IMR-90 (cell line): ENCODE measurements around the gene TPX2. TPM values are rescaled to one million over a fixed set of nuclear protein-coding genes. Genes with fewer than 3 reads are reported as not detected.
A peak's percentile ranks its signal among the peaks of the same experiment; 100 is the strongest.

Experiments used
- ATAC-seq: fragments of 200-7000 bp; cut with Tn5 transposase; 2 replicates; pipeline ENCODE4 v1.9.1; 2020; ENCODE audit warnings: low read depth, mild to moderate bottlenecking, moderate library complexity
- BruUV-seq: library from RNA; stranded (reverse); fragments of 400-500 nt; replicated peaks from 2 replicates; lab custom pipeline; 2021; lab: Mats Ljungman, UMichigan
- CTCF ChIA-PET: fragments of 300-600 bp; formaldehyde crosslinking; extraction: SDS; loops from one replicate; lab custom pipeline; 2021; ENCODE audit warnings: antibody characterized with exemption; lab: Yijun Ruan, JAX
- POLR2A ChIA-PET: fragments of 300-600 bp; sonication (Branson Sonifier 250); formaldehyde crosslinking; loops from one replicate; lab custom pipeline; 2022; ENCODE audit warnings: antibody characterized with exemption; ENCODE audit not compliant: unreplicated experiment; lab: Charles Lee
- DNase-seq: peaks from one replicate; pipeline ENCODE4 v3.0.0; 2013
- H2AFZ ChIP-seq: replicated peaks from 2 replicates; pipeline ENCODE3; 2013; ENCODE audit warnings: low read length, mild to moderate bottlenecking; ENCODE audit not compliant: poor library complexity
- H2AK5ac ChIP-seq: 2 replicates; pipeline ENCODE4 v1.6.1; 2013; ENCODE audit warnings: low read depth, low read length, inconsistent platforms
- H2AK9ac ChIP-seq: replicated peaks from 2 replicates; pipeline ENCODE3; 2013; ENCODE audit warnings: mild to moderate bottlenecking, low read depth, low read length, moderate library complexity; ENCODE audit not compliant: poor library complexity
- H2BK120ac ChIP-seq: 2 replicates; pipeline ENCODE4 v1.6.1; 2013; ENCODE audit warnings: low read depth, low read length, inconsistent platforms
- H2BK15ac ChIP-seq: 3 replicates; pipeline ENCODE4 v1.6.1; 2013; ENCODE audit warnings: low read depth, low read length, inconsistent platforms
- H2BK20ac ChIP-seq: 2 replicates; pipeline ENCODE4 v1.6.1; 2013; ENCODE audit warnings: low read depth, mild to moderate bottlenecking, inconsistent platforms, low read length, moderate library complexity
- H2BK5ac ChIP-seq: 2 replicates; pipeline ENCODE4 v1.6.1; 2013; ENCODE audit warnings: mild to moderate bottlenecking, low read depth, low read length, inconsistent platforms; ENCODE audit not compliant: poor library complexity, severe bottlenecking
- H3K14ac ChIP-seq: replicated peaks from 2 replicates; pipeline ENCODE4 v1.6.1; 2013; ENCODE audit warnings: low read depth, low read length, inconsistent platforms
- H3K18ac ChIP-seq: 2 replicates; pipeline ENCODE4 v1.6.1; 2013; ENCODE audit warnings: low read depth, low read length, control low read depth
- H3K23ac ChIP-seq: 2 replicates; pipeline ENCODE4 v1.6.1; 2013; ENCODE audit warnings: low read depth, low read length, inconsistent platforms
- H3K27ac ChIP-seq: 2 replicates; pipeline ENCODE4 v1.5.1; 2013; ENCODE audit warnings: mild to moderate bottlenecking, control low read depth, low read length; ENCODE audit not compliant: insufficient read depth
- H3K27me3 ChIP-seq: 2 replicates; pipeline ENCODE4 v1.6.1; 2013; ENCODE audit warnings: low read length; ENCODE audit not compliant: control insufficient read depth, insufficient read depth
- H3K36me3 ChIP-seq: 2 replicates; pipeline ENCODE4 v1.6.1; 2013; ENCODE audit warnings: low read length, mixed read lengths; ENCODE audit not compliant: control insufficient read depth, insufficient read depth
- H3K4ac ChIP-seq: 2 replicates; pipeline ENCODE4 v1.6.1; 2013; ENCODE audit warnings: low read depth, low read length, inconsistent platforms
- H3K4me1 ChIP-seq: 2 replicates; pipeline ENCODE4 v1.6.1; 2013; ENCODE audit warnings: low read length, mixed read lengths; ENCODE audit not compliant: control insufficient read depth, insufficient read depth
- H3K4me2 ChIP-seq: 2 replicates; pipeline ENCODE4 v1.6.1; 2013; ENCODE audit warnings: low read depth, mild to moderate bottlenecking, control low read depth, low read length, moderate library complexity
- H3K4me3 ChIP-seq: 2 replicates; pipeline ENCODE4 v1.5.1; 2013; ENCODE audit warnings: low read depth, mild to moderate bottlenecking, control low read depth, low read length, moderate library complexity; ENCODE audit not compliant: insufficient read depth
- H3K56ac ChIP-seq: 2 replicates; pipeline ENCODE4 v1.6.1; 2013; ENCODE audit warnings: low read length, inconsistent platforms; ENCODE audit not compliant: insufficient read depth; ENCODE audit errors: extremely low read depth
- H3K79me1 ChIP-seq, 2 experiments: 2 replicates each; pipeline ENCODE4 v1.6.1; 2013; ENCODE audit warnings: low read length in 2 of 2, inconsistent platforms in 1 of 2, low read depth in 1 of 2
- H3K9ac ChIP-seq: 2 replicates; pipeline ENCODE4 v1.6.1; 2013; ENCODE audit warnings: low read depth, low read length, control low read depth
- H3K9me1 ChIP-seq: 2 replicates; pipeline ENCODE4 v1.6.1; 2013; ENCODE audit warnings: low read length, inconsistent platforms; ENCODE audit not compliant: insufficient read depth
- H3K9me3 ChIP-seq: 2 replicates; pipeline ENCODE4 v1.6.1; 2013; ENCODE audit warnings: low read length; ENCODE audit not compliant: control insufficient read depth, insufficient read depth
- H4K20me1 ChIP-seq: 2 replicates; pipeline ENCODE4 v1.6.1; 2013; ENCODE audit warnings: low read length, inconsistent platforms; ENCODE audit not compliant: insufficient read depth
- H4K5ac ChIP-seq: 2 replicates; pipeline ENCODE4 v1.6.1; 2013; ENCODE audit warnings: mild to moderate bottlenecking, low read depth, low read length, control low read depth
- H4K8ac ChIP-seq, 2 experiments: 2 replicates each; pipeline ENCODE4 v1.6.1; 2013; ENCODE audit warnings: low read depth in 2 of 2, low read length in 2 of 2, control low read depth in 1 of 2, inconsistent platforms in 1 of 2
- H4K91ac ChIP-seq: 2 replicates; pipeline ENCODE4 v1.6.1; 2013; ENCODE audit warnings: low read depth, low read length, inconsistent platforms; ENCODE audit not compliant: insufficient read depth
- BHLHE40 ChIP-seq: fragments of 150-350 bp; IDR thresholded peaks from 2 replicates; pipeline ENCODE4 v1.6.1; 2016; ENCODE audit warnings: mild to moderate bottlenecking, low read depth, low read length
- CTCF ChIP-seq: conservative IDR thresholded peaks from 2 replicates; pipeline ENCODE4 v1.5.1; 2012; ENCODE audit warnings: mild to moderate bottlenecking, low read depth, low read length, improper control_type of control experiment
- ELK1 ChIP-seq: fragments of 150-350 bp; IDR thresholded peaks from 2 replicates; pipeline ENCODE4 v1.6.1; 2016; ENCODE audit warnings: low read depth, mild to moderate bottlenecking, low read length, moderate library complexity, borderline replicate concordance
- MAFK ChIP-seq: IDR thresholded peaks from 2 replicates; pipeline ENCODE4 v1.6.1; 2012; ENCODE audit warnings: low read depth, low read length, improper control_type of control experiment
- RAD21 ChIP-seq: IDR thresholded peaks from 2 replicates; pipeline ENCODE4 v1.6.1; 2012; ENCODE audit warnings: low read length, improper control_type of control experiment
- RFX5 ChIP-seq: IDR thresholded peaks from 2 replicates; pipeline ENCODE4 v1.8.0; 2012; ENCODE audit warnings: low read depth, mild to moderate bottlenecking, low read length, moderate library complexity
- SMC3 ChIP-seq: fragments of 150-350 bp; IDR thresholded peaks from 2 replicates; pipeline ENCODE4 v1.6.1; 2016; ENCODE audit warnings: low read depth, mild to moderate bottlenecking, antibody characterized with exemption, low read length, moderate library complexity
- WGBS, 2 experiments: methylation state at CpG; one replicate each; pipeline versions ENCODE4 v1.1.5 to v1.1.7; 2013; ENCODE audit warnings: missing lambda C conversion rate in 2 of 2; ENCODE audit not compliant: insufficient read length in 1 of 2; ENCODE audit errors: extremely low coverage in 2 of 2; 5-methylcytosine and 5-hydroxymethylcytosine counted together
- dilution Hi-C: fragments of 300-500 bp; cut with HindIII; formaldehyde crosslinking; loops from one replicate; pipeline ENCODE4 v1.14.3; 2018; ENCODE audit warnings: low sequenced_read_pairs; ENCODE audit not compliant: unreplicated experiment
- in situ Hi-C: fragments of 300-500 bp; cut with MboI; formaldehyde crosslinking; loops from 3 replicates; pipeline ENCODE4 v1.14.3; 2019; ENCODE audit warnings: low sequenced_read_pairs, inconsistent platforms, mixed read lengths
- intact Hi-C: fragments of 100-400 bp; cut with micrococcal nuclease; formaldehyde crosslinking; loops from 2 replicates; pipeline ENCODE4 v1.10.0; 2022
- polyA plus RNA-seq, 3 experiments: library from polyadenylated mRNA; depleted of rRNA; stranded (reverse); fragments of >200 nt; gene quantifications; 2 replicates each; pipeline ENCODE4 v1.2.3, GENCODE V29; 2012; ENCODE audit warnings: low replicate concordance in 1 of 3
- total RNA-seq: library from RNA; depleted of rRNA; stranded (reverse); fragments of >200 nt; gene quantifications from 2 replicates; pipeline ENCODE4 v1.2.3, GENCODE V29; 2012

Gene TPX2
- total and polyA plus RNA-seq, 2 of the 4 experiments (the other 2 are of a cell fraction): 28.5 to 72.2 TPM

- Histone ChIP-seq H3K4me3 (no peak overlapping the region), H3K27me3 (no peaks in the 10 kb centered on the region), H3K4me1 (no peaks in the 10 kb centered on the region), H3K4me2 (peak overlapping the region; percentile 51; the same call in 1 of the 2 replicates), H2BK15ac (no peak overlapping the region), H4K5ac (no peak overlapping the region), H2AK5ac (no peak overlapping the region), H3K18ac (no peak overlapping the region), H2BK120ac (no peak overlapping the region), H4K20me1 (no peaks in the 10 kb centered on the region), H4K8ac (no peak overlapping the region; a peak in 1 of 4 replicates), H3K4ac (no peak overlapping the region), H3K23ac (no peak overlapping the region), H3K27ac (no peak overlapping the region), H2AFZ (peak overlapping the region; percentile 77), H2BK5ac (no peak overlapping the region), H3K36me3 (no peaks in the 10 kb centered on the region), H3K9me1 (no peaks in the 10 kb centered on the region), H2AK9ac (peak overlapping the region; percentile 4), H3K9me3 (no peaks in the 10 kb centered on the region), H3K79me1 (no peaks in the 10 kb centered on the region; a peak in 1 of 4 replicates), H3K9ac (no peak overlapping the region), H4K91ac (no peak overlapping the region), H2BK20ac (no peak overlapping the region), H3K14ac (no peak overlapping the region), H3K56ac (no peak overlapping the region)
- dilution Hi-C loops (no loop called here), in situ Hi-C loops (loop anchor here (5.0 to 10.0 kb wide), 2 partner anchors 132 to 210 kb away; partner anchors contain the start of gene PDRG1), intact Hi-C loops (loop anchor here (1.0 to 5.0 kb wide), 5 partner anchors 24 to 385 kb away; partner anchors contain the start of genes PDRG1, PLAGL2 and POFUT1)
- ATAC-seq: peak; percentile 98
- ChIA-PET POLR2A (no interaction called here), CTCF (interaction anchor here (0.7 to 1.4 kb wide), 8 partner anchors 10 to 209 kb away, joined by 3 to 12 read pairs (median 4); partner anchors contain the start of gene PDRG1)
- WGBS, 2 experiments: 10% methylated on average over 15 of the region's 29 CpGs; no CpG with 5 or more reads in 1 of the 2 experiments
- no TSS peak for BruUV-seq
- peak; percentile 46 for DNase-seq
- TF ChIP-seq ELK1 (no peak), RFX5 (no peak), SMC3 (peak; percentile 87), CTCF (peak; percentile 95), MAFK (no peak), RAD21 (peak; percentile 94), BHLHE40 (no peak)
Measured at GRCh38 chr20:31822421-31823330, 83.6 kb downstream of the TPX2 start.
